HFF-Myc (cell line): Measurements from ENCODE around the gene CREB3L1.

Experiments used
- DNase-seq: peaks from one replicate; pipeline ENCODE4 v3.0.0-alpha.2; 2011; ENCODE audit warnings: low read depth; ENCODE audit errors: extremely low read depth
- H3K4me3 ChIP-seq: replicated peaks from 2 replicates; pipeline ENCODE4 v1.5.1; 2011; ENCODE audit warnings: low read depth, mild to moderate bottlenecking, control low read depth, low read length
- CTCF ChIP-seq: IDR thresholded peaks from 2 replicates; pipeline ENCODE4 v1.5.1; 2012; ENCODE audit warnings: mild to moderate bottlenecking, low read depth, low read length, control low read depth; ENCODE audit errors: missing control alignments

Gene CREB3L1

DNA sequence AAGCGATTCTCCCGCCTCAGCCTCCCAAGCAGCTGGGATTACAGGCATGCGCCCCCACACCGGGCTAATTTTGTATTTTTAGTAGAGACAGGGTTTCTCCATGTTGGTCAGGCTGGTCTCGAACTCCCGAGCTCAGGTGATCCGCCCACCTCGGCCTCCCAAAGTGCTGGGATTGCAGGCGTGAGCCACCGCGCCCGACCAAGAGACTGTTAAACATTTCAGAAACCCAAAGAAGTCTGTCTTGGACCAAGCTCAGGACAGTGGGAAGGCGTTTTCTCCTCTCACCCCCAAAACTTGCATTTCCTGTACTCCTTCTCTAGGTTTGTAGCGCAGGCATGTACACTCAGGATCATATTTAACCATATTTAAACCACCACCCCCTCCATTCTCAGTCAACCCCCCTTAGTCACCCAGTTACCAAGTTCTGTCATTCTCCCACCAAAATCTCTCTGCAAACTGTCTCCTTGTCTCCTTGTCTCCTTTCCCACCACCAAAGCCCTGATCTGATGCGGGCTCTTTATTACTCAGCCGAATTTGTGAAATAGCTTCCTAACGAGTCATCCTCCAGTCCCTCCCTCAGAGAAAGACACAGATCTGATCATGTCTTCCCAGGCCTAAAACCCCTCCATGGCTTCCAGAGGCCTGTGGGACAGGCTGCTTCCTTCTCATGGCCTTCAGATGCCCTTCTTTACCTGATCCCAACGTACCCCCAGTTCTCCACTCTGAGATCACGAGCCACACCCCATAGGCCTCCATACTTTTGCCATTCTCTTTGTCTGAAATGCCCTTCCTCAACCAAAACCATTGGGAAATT is 29.0 kb upstream of the CREB3L1 start:
- no peak overlapping the region for H3K4me3 ChIP-seq
- no peak for TF ChIP-seq CTCF
- no peak for DNase-seq

- no peak overlapping the region for H3K4me3 ChIP-seq
- TF ChIP-seq CTCF, result no peak
- DNase-seq, result no peak
Observed at GRCh38 chr11:46249103-46249937, 28.1 kb upstream of the CREB3L1 start.

- no peak overlapping the region for H3K4me3 ChIP-seq
- no peak for TF ChIP-seq CTCF
- no peak for DNase-seq
Observed at GRCh38 chr11:46249938-46250744, 27.3 kb upstream of the CREB3L1 start.

DNA sequence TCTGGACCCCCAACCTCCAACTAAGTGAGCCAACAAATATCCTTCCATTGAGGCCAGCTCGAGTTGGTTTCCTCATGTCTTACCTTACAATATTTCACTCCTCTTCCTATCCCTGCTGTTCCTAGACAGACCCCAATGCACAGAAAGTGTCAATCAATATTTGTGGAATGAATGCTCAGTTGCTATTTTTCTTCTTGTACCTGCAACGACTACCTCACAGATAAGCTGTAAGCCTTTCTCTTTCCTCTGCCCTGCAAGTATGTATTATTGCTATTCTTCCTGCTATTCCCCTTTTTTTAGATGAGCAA is 26.8 kb upstream of the CREB3L1 start:
- TF ChIP-seq CTCF, result no peak
- H3K4me3 ChIP-seq, result no peak overlapping the region
- no peak for DNase-seq

DNA sequence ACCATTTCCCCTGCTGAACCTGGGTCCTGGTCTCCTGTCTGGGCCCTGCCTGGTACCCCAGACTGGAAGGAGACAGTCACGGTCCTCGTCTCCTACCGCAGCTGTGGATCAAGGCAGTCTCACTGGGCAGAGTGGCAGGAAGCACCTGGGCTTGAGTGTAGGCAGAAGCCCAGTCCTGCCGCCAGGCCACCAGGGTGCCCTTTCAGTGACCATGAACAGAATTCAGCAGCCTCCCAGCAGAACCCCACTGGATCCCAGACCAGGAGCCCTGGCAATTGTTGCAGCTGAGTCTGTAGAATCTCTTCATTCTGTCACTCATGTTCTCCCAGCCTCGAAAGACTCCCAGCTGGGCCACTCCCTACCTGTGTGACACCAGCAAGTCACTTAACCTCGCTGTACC is 25.5 kb upstream of the CREB3L1 start:
- no peak for TF ChIP-seq CTCF
- no peak for DNase-seq
- H3K4me3 ChIP-seq, result no peak overlapping the region

DNA sequence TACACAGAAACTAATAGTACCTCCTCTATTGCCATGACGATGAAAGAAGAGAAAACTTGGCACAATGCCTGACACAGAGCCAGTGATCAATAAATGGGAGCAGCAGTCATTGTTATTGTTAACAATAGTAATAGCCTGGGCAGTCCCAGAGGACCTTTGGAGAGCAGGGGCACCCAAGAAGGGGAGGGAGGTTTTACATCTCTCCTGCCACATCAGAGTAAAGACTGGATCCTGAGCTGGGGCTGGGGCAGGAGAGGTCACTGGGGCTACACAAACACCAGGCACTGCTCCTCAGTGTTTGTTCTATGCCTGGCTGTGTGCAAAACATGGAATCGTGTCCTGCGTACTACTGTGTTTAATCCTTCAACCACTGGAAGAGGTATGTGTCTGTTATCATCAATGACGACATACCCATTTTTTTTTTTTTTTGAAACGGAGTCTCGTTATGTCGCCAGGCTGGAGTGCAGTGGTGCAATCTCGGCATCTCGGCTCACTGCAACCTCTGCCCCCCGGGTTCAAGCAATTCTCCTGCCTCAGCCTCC is 25.0 kb upstream of the CREB3L1 start:
- no peak overlapping the region for H3K4me3 ChIP-seq
- DNase-seq, result no peak
- TF ChIP-seq CTCF, result no peak
